ENCODE measurements around the gene MBP.

The MBP gene

GRCh38 chr18:76941284-76941683, 191.3 kb downstream of the MBP start:
- DNase-seq (ENCODE audit: low read depth in 1 of 2, low spot score in 1 of 2) = no peak
- in situ Hi-C loops (cut with HindIII; ENCODE audit: low pct_unique_long_range_greater_than_20kb, low sequenced_read_pairs) = no loop called here
- no peak for TF ChIP-seq JUND (IDR thresholded peaks at IDR 0.05; ENCODE audit: low read depth)

DNA sequence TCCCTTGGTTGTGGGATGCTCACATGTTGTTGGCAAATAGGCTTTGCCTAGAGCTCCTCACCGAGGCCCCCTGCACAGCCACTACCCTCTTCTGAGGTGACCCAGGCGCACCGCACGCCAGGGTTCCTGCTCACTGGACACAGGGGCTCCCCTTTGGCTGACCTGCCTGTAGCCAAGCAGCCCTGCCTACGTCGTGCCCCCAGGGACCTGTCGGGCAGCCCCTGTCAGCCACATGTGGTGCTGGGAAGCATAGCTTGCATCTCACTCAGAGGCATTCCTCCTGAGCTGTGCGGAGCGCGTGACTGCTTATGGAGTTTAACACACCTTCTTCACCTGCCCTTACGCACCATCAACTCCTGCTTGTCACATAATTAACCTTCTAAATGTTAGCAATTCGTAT, 194.0 kb downstream of the MBP start:
- DNase-seq (ENCODE audit: low read depth in 1 of 2, low spot score in 1 of 2) = no peak
- no peak for TF ChIP-seq JUND (IDR thresholded peaks at IDR 0.05; ENCODE audit: low read depth)
- in situ Hi-C loops (cut with HindIII; ENCODE audit: low pct_unique_long_range_greater_than_20kb, low sequenced_read_pairs) = no loop called here

DNA sequence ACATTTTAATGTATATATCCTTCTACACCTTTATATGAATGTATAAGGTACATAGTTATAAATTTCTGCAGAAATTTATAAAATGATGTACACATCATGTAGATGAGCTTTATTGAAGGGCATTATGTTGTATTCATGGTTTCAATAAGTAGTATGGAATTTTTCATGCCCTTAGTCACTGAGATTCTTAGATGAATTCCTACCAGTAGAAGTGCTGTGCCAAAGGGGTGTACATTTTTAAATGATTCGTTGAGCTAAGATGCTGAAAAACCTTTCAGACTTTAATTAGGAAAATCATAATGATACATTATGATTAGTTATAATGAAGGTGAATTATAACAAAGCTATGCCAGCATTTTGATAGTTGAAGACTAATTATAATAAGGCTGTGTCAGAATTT, 195.0 kb downstream of the MBP start:
- in situ Hi-C loops (cut with HindIII; ENCODE audit: low pct_unique_long_range_greater_than_20kb, low sequenced_read_pairs) = no loop called here
- no peak for TF ChIP-seq JUND (IDR thresholded peaks at IDR 0.05; ENCODE audit: low read depth)
- no peak for DNase-seq (ENCODE audit: low read depth in 1 of 2, low spot score in 1 of 2)

DNA sequence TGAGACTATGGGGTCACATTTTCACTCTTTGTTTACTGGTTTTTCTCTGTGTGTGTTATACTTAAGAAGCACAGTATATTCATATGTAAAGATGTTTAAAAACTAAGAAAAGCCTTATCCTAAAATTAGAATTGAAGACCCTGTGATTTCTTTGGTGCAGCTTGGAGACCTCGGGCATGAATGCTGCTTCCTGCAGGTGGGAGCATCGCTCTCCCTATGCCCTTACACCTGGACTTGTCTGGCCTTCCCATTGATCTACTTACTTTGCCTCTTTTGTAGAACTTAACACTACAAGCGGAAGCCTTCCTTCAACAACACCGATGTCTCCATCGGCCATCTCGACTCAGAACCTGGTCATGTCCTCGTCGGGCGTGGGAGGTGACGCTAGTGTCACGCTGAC, 195.7 kb downstream of the MBP start:
- TF ChIP-seq JUND (IDR thresholded peaks at IDR 0.05; ENCODE audit: low read depth) = no peak
- in situ Hi-C loops (cut with HindIII; ENCODE audit: low pct_unique_long_range_greater_than_20kb, low sequenced_read_pairs) = no loop called here
- no peak for DNase-seq (ENCODE audit: low read depth in 1 of 2, low spot score in 1 of 2)

GRCh38 chr18:76935722-76936337, 196.8 kb downstream of the MBP start:
- in situ Hi-C loops (cut with HindIII; ENCODE audit: low pct_unique_long_range_greater_than_20kb, low sequenced_read_pairs) = no loop called here
- no peak for TF ChIP-seq JUND (IDR thresholded peaks at IDR 0.05; ENCODE audit: low read depth)
- DNase-seq (ENCODE audit: low read depth in 1 of 2, low spot score in 1 of 2) = no peak

DNA sequence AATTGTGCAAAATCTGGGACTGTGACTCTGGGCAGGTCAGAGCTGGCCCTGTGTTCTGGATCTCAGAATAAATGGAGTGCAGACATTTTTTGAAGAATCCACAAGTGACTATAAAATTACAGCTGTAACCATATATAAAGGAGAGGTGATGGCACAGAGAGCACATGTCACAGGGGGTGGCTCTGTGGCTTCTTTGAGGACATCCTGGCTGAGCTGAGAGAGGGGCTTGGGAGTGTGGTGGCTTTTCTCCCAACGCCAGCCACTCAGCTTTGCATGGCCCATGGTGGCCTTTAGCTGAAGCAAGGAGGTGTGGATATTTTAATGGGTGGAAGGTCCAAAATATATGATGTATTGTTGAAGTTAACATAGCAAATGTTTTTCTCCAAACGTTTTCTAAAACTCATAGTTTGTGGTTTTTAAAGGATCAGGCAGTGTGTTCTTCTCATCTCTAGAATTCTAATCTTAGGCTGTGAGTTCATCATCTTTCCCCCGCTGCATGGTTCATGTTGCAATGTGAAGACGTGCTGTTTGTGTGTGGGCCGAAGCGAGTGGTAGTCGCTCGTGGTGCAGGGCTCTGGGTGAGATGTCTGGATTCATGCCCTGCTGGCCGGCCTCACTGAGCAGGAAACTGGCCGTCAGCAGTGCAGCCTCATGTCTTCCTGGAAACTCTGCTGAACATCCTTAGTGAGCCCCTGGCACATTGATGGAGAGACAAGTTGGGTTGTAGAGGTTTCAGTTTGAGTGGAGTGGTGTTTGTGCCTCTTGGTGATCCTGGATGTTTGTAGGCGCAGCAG, 200.4 kb downstream of the MBP start:
- in situ Hi-C loops (cut with HindIII; ENCODE audit: low pct_unique_long_range_greater_than_20kb, low sequenced_read_pairs) = no loop called here
- DNase-seq (ENCODE audit: low read depth in 1 of 2, low spot score in 1 of 2) = no peak
- no peak for TF ChIP-seq JUND (IDR thresholded peaks at IDR 0.05; ENCODE audit: low read depth)

DNA sequence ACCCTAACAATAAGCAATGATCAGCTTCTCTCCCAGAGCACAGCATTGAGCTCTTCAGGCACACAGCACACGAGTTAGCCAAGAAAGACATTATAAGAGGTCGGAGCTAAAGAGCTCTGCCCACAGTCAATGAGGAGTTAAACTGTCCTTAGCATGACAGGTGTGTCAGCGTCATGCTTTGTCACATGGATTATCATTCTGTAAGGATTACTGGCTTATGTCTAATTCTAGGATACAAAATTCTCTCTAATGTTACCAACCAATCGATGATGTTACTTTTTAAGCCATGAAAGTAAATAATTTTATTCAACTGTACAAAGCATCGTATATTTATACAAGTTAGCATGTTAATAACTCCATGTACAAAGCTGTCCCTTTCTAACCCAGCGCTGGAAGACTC, 201.4 kb downstream of the MBP start:
- in situ Hi-C loops (cut with HindIII; ENCODE audit: low pct_unique_long_range_greater_than_20kb, low sequenced_read_pairs) = no loop called here
- no peak for DNase-seq (ENCODE audit: low read depth in 1 of 2, low spot score in 1 of 2)

More for the DNA sequence above, 201.4 kb downstream of the MBP start:
- no peak for TF ChIP-seq JUND (IDR thresholded peaks at IDR 0.05; ENCODE audit: low read depth)
